Natural killer cell (primary cell): ENCODE results near the gene IFT81. TPM values are rescaled to one million over a fixed set of nuclear protein-coding genes. Genes with fewer than 3 reads are reported as not detected.

Source experiments
- ATAC-seq, 3 donors: fragments of 150-1000 bp in 2 of 3; fragments of 200-7000 bp in 1 of 3; cut with Tn5 transposase; 1 replicate in 1 of 3; 2 replicates in 2 of 3; pipeline ENCODE4 v1.10.0; 2021; ENCODE audit warnings: mild to moderate bottlenecking in 2 of 3, moderate library complexity in 2 of 3
- DNase-seq, 2 donors: peaks; one replicate each; pipeline versions ENCODE4 v3.0.0 to v3.0.0-alpha.2; 2013 to 2021; ENCODE audit warnings: mixed read lengths in 1 of 2
- H3K27ac ChIP-seq: one replicate; pipeline ENCODE4 v1.5.1; 2013; ENCODE audit warnings: mild to moderate bottlenecking, low read length
- H3K27me3 ChIP-seq: one replicate; pipeline ENCODE4 v1.6.1; 2013; ENCODE audit warnings: low read length; ENCODE audit not compliant: control insufficient read depth, insufficient read depth
- H3K36me3 ChIP-seq: one replicate; pipeline ENCODE4 v1.6.1; 2013; ENCODE audit warnings: low read length; ENCODE audit not compliant: control insufficient read depth, insufficient read depth
- H3K4me1 ChIP-seq: one replicate; pipeline ENCODE4 v1.6.1; 2013; ENCODE audit warnings: low read length; ENCODE audit not compliant: control insufficient read depth, insufficient read depth
- H3K4me3 ChIP-seq: one replicate; pipeline ENCODE4 v1.5.1; 2013; ENCODE audit warnings: low read length
- H3K9me3 ChIP-seq: one replicate; pipeline ENCODE4 v1.6.1; 2013; ENCODE audit warnings: low read length; ENCODE audit not compliant: control insufficient read depth, insufficient read depth
- H3K27ac Mint-ChIP-seq, 2 donors: one replicate each; pipeline ENCODE4 v1.8.0; 2022; ENCODE audit warnings: mild to moderate bottlenecking in 2 of 2, mixed read lengths in 2 of 2, moderate library complexity in 1 of 2
- H3K27me3 Mint-ChIP-seq, 2 donors: one replicate each; pipeline ENCODE4 v1.8.0; 2022; ENCODE audit warnings: low read depth in 2 of 2, mixed read lengths in 2 of 2
- H3K36me3 Mint-ChIP-seq: one replicate; pipeline ENCODE4 v1.8.0; 2022; ENCODE audit warnings: mixed read lengths
- H3K4me1 Mint-ChIP-seq, 2 donors: one replicate each; pipeline ENCODE4 v1.8.0; 2022; ENCODE audit warnings: mixed read lengths in 2 of 2
- H3K4me3 Mint-ChIP-seq: one replicate; pipeline ENCODE4 v1.8.0; 2022; ENCODE audit warnings: mild to moderate bottlenecking, moderate library complexity, mixed read lengths
- H3K9me3 Mint-ChIP-seq, 2 donors: one replicate each; pipeline ENCODE4 v1.8.0; 2022; ENCODE audit warnings: mixed read lengths in 2 of 2
- CTCF ChIP-seq: fragments of 200-600 bp; IDR thresholded peaks from one replicate; pipeline ENCODE4 v1.8.0; 2022; ENCODE audit warnings: antibody characterized with exemption
- WGBS: methylation state at CpG from one replicate; pipeline ENCODE4 v1.1.7; 2013; ENCODE audit warnings: missing lambda C conversion rate; ENCODE audit not compliant: insufficient coverage; 5-methylcytosine and 5-hydroxymethylcytosine counted together
- intact Hi-C: fragments of 100-400 bp; cut with micrococcal nuclease; formaldehyde crosslinking; loops from one replicate; pipeline ENCODE4 v1.14.2; 2022
- total RNA-seq, 4 donors: library from RNA; stranded (reverse); fragments of 120-200 nt in 1 of 4; gene quantifications; one replicate each; pipeline versions ENCODE4 v1.2.3 to v1.2.4, GENCODE V29; 2013 to 2022

Gene IFT81
- total RNA-seq, 3 donors from 2014 or later (not counting 1 experiment from before 2014, with no cell fraction given), result 0.61 to 1.4 (median 0.80) TPM

GRCh38 chr12:110093631-110094311, 30.4 kb upstream of the IFT81 start:
- Mint-ChIP-seq H3K36me3 (no peaks in the 10 kb centered on the region), H3K27me3 (peaks cover 0 to 11% of the 10 kb centered on the region in 2 donors), H3K9me3 (no peaks in the 10 kb centered on the region), H3K4me3 (no peak overlapping the region), H3K27ac (no peak overlapping the region), H3K4me1 (no peaks in the 10 kb centered on the region)
- H3K4me1 ChIP-seq, result no peaks in the 10 kb centered on the region
- no peak overlapping the region for H3K4me3 ChIP-seq
- no peaks in the 10 kb centered on the region for H3K9me3 ChIP-seq
- no peak for TF ChIP-seq CTCF
- 55% methylated on average over 6 of the region's 7 CpGs for WGBS
- DNase-seq (no peak), ATAC-seq (no peak)
- intact Hi-C loops, result no loop called here
- H3K27ac ChIP-seq, result no peak overlapping the region
- H3K36me3 ChIP-seq, result no peaks in the 10 kb centered on the region
- H3K27me3 ChIP-seq, result no peaks in the 10 kb centered on the region

- H3K27me3 Mint-ChIP-seq, result no peaks in the 10 kb centered on the region
- H3K4me1 ChIP-seq, result no peaks in the 10 kb centered on the region
- peak overlapping the region in 1 of 2 donors; percentile 44 for H3K27ac Mint-ChIP-seq
- no peaks in the 10 kb centered on the region for H3K36me3 Mint-ChIP-seq
- H3K9me3 Mint-ChIP-seq, result no peaks in the 10 kb centered on the region
- DNase-seq, result peak; percentile 44 to 87
- H3K4me3 Mint-ChIP-seq, result no peak overlapping the region
- WGBS, result 37% methylated on average over 8 of the region's 8 CpGs
- intact Hi-C loops, result loop anchor here (1.0 to 2.0 kb wide), 4 partner anchors 145 to 788 kb away; no protein-coding TSS in a partner anchor
- no peak overlapping the region for H3K4me3 ChIP-seq
- peaks cover 7 to 9% of the 10 kb centered on the region in 2 donors for H3K4me1 Mint-ChIP-seq
- no peaks in the 10 kb centered on the region for H3K9me3 ChIP-seq
- no peaks in the 10 kb centered on the region for H3K27me3 ChIP-seq
- TF ChIP-seq CTCF, result peak; percentile 91
- peak; percentile 86 to 94 (median 90) for ATAC-seq
- no peaks in the 10 kb centered on the region for H3K36me3 ChIP-seq
- no peak overlapping the region for H3K27ac ChIP-seq
Observed at GRCh38 chr12:110100315-110100970, 23.7 kb upstream of the IFT81 start.

- H3K4me3 Mint-ChIP-seq, result no peak overlapping the region
- no peaks in the 10 kb centered on the region for H3K9me3 Mint-ChIP-seq
- DNase-seq (peak in 1 of 2 donors; percentile 50), ATAC-seq (peak in 2 of 3 donors; percentile 28 to 42)
- Histone ChIP-seq H3K27ac (no peak overlapping the region), H3K4me3 (no peak overlapping the region), H3K4me1 (no peaks in the 10 kb centered on the region), H3K36me3 (no peaks in the 10 kb centered on the region), H3K9me3 (no peaks in the 10 kb centered on the region), H3K27me3 (no peaks in the 10 kb centered on the region)
- no peak for TF ChIP-seq CTCF
- intact Hi-C loops, result no loop called here
- peaks cover 7 to 9% of the 10 kb centered on the region in 2 donors for H3K4me1 Mint-ChIP-seq
- H3K36me3 Mint-ChIP-seq, result no peaks in the 10 kb centered on the region
- peaks cover 0 to 2% of the 10 kb centered on the region in 2 donors for H3K27me3 Mint-ChIP-seq
- 89% methylated on average over 3 of the region's 3 CpGs for WGBS
- no peak overlapping the region for H3K27ac Mint-ChIP-seq
Observed at GRCh38 chr12:110102255-110102654, 21.9 kb upstream of the IFT81 start.
